ENCODE measurements around the gene ST6GALNAC5.

- no peak for TF ChIP-seq CTCF (tag by site-specific recombination; IDR thresholded peaks at IDR 0.05)
- TF ChIP-seq ZBTB10 (tag by site-specific recombination; IDR thresholded peaks at IDR 0.05) = no peak
- TF ChIP-seq SP2 (tag by site-specific recombination; IDR thresholded peaks at IDR 0.05) = no peak
- TF ChIP-seq YY1 (tag by site-specific recombination; IDR thresholded peaks at IDR 0.05) = no peak
- TF ChIP-seq ZNF292 (tag by site-specific recombination; IDR thresholded peaks at IDR 0.05; ENCODE audit: borderline replicate concordance, low read depth) = no peak
- no peak for TF ChIP-seq ZBTB17 (tag by site-specific recombination; IDR thresholded peaks at IDR 0.05)
- no peak for TF ChIP-seq ELK4 (IDR thresholded peaks at IDR 0.05; ENCODE audit: borderline replicate concordance, low read depth, low read length)
- no peak for TF ChIP-seq ZNF629 (tag by site-specific recombination; IDR thresholded peaks at IDR 0.05)
- no peak for TF ChIP-seq MYNN (tag by site-specific recombination; IDR thresholded peaks at IDR 0.05; ENCODE audit: borderline replicate concordance)
Observed at GRCh38 chr1:76872944-76873343, 5.7 kb downstream of the ST6GALNAC5 start.
